B cell (primary cell): ENCODE results near the gene CHST15.

ENCODE experiments used
- EZH2 ChIP-seq: IDR thresholded peaks from 2 replicates; pipeline ENCODE4 v1.6.1; 2012; ENCODE audit warnings: borderline replicate concordance, low read depth, mild to moderate bottlenecking, moderate library complexity, low read length; ENCODE audit not compliant: insufficient read depth, poor library complexity, severe bottlenecking
- TF ChIP-seq, protein P1 (sequence below): fragments of 200-600 bp; IDR thresholded peaks from one replicate; pipeline ENCODE4 v1.8.0; 2022; ENCODE audit warnings: antibody characterized with exemption, mild to moderate bottlenecking

GRCh38 chr10:124085680-124086079, 7.7 kb downstream of the CHST15 start:
- TF ChIP-seq, protein P1, sequence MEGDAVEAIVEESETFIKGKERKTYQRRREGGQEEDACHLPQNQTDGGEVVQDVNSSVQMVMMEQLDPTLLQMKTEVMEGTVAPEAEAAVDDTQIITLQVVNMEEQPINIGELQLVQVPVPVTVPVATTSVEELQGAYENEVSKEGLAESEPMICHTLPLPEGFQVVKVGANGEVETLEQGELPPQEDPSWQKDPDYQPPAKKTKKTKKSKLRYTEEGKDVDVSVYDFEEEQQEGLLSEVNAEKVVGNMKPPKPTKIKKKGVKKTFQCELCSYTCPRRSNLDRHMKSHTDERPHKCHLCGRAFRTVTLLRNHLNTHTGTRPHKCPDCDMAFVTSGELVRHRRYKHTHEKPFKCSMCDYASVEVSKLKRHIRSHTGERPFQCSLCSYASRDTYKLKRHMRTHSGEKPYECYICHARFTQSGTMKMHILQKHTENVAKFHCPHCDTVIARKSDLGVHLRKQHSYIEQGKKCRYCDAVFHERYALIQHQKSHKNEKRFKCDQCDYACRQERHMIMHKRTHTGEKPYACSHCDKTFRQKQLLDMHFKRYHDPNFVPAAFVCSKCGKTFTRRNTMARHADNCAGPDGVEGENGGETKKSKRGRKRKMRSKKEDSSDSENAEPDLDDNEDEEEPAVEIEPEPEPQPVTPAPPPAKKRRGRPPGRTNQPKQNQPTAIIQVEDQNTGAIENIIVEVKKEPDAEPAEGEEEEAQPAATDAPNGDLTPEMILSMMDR = no peak
- TF ChIP-seq EZH2 = no peak
